EL (cell line): ENCODE data around the gene JAZF1.
"Not testable (repeated sequence)": the region's sequence is repeated elsewhere in the genome, so short reads cannot be mapped to it uniquely, and the experiment has no call there.

Experiments used
- DNase-seq: peaks from one replicate; pipeline ENCODE4 v3.0.0-alpha.2; 2016

The JAZF1 gene

DNA sequence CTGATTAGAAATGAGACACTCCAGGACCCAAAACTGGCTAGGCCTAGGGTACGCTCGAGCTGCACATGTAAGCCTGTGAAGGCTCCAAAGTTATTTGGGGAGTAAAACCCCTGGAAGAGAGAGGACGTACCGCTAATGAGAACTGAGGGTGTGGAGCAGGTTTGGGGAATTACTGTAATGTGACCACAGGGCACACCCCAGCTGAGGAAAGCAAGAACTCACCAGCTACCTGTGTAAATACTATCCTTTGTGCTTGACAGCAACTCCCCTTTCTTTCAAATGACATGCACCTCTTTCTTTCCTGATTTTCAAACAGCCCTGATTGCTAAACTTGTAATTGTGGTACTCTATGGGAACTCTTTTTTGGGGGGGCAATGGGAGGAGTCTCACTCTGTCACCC lies 147.2 kb downstream of the JAZF1 start:
- no peak for DNase-seq

DNA sequence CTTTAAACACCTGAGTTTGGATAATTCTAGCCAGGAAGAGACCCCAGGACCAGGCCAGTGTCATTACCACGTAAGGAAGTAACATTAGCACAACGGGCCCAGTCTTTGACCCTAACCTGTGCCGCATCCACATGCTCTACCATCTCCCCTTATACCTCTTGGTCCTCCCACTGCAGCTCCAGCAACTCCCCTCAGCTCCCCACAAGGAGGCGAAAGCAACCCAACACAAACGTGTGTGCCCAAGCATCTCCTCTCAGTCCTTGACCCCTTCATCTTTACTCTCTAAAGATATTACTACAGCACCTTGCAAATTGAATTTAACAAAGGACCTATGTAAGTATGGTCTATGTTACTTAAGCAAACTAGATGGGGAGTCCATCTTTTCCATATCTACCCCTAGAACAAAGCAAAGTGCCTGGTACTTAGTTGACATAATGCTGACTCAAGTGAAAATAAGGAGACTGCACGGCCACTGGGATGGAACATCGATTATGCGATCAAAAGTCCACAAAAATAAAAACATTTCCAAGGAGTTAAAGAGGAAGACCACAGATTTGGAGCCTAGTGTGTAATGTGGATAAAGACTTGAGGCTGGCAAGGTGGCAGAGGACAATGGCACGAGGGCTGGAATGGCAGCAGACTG lies 147.7 kb downstream of the JAZF1 start:
- no peak for DNase-seq

GRCh38 chr7:28029051-28029450 lies 151.5 kb downstream of the JAZF1 start:
- peak; percentile 79 for DNase-seq

- no peak for DNase-seq
Measured at GRCh38 chr7:28028471-28028870, 152.1 kb downstream of the JAZF1 start.

GRCh38 chr7:28026237-28026636 lies 154.4 kb downstream of the JAZF1 start:
- no peak for DNase-seq

- DNase-seq: no peak
Measured at GRCh38 chr7:28024786-28025334, 155.7 kb downstream of the JAZF1 start.

DNA sequence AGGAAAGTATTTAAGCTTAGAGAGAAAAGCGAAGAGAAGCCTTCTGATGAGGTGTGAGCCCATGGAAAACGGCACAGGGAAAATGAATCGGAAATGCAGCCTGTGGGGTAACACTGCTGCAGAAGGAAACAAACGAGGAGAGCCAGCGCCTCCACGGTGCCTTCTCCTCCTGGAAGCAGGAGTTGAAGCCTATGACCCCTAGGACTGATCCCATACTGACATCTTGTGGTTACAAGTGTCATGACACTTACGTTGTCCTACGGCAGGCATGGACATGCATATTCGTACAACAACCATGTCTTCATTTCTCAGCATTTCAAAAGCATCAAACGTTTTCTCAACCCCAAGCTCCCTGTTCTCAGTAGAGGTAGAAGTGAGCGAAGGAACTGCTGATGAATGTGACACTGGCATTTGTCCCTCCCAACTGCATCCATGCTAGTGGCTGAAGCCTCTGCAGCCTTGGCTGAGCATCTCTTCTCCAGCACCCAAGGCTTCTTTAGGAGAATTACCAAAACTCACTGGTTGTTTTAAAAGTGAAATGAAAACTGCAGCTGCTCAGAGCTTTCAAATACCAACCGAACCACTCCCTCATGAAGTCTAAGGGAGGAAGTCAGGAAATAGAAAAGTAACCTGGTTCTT lies 160.2 kb downstream of the JAZF1 start:
- DNase-seq: peak; percentile 81

DNA sequence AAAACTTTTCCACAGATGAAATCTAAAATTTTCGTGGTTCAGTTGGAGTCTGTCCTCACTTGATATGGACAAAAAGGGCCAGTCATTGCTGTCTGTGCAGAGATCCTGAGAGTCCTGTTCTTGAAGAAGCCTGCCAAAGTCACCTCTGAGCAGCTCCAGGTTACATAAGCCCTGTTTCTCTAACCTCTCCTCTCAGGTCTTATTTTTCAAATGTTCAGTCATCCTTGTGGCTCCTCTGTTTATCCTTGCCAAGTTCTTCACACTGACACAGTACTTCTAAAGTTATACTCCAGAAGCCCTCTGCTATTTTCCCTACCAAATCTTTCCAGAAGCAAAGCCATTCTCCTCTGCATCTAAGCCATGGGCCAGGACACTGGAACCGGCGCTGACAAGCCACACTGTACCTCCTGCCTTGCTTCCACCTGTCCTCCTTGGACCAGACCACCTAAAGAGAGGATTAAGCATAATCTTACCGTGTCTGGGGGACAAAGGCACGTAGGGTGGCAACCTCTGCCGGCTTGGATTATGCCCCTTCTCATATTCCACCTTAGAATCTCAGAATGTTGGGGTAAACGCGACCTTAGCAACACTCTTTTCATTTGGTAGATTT lies 161.6 kb downstream of the JAZF1 start:
- no peak for DNase-seq

GRCh38 chr7:28018446-28018845 lies 162.1 kb downstream of the JAZF1 start:
- peak; percentile 45 for DNase-seq

DNA sequence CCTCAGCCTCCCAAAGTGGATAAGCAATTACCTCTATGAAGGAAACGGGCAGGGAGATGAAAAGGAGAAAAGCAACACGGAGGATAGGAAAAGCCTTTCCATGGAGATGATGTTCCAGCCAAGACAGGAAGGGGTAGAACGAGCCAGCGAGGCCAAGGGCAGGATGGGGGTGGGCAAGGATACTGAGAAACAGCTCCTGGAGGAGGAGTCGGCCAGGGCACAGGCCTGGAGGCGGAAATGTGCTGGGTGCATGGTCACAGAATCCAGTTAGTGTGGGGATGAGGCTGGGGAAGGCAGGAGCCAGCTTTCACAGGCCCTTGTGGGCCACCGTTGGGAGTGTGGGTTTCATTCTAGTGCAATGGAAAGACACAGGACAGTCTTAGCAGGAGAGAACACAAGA lies 162.6 kb downstream of the JAZF1 start:
- DNase-seq: peak; percentile 33

DNA sequence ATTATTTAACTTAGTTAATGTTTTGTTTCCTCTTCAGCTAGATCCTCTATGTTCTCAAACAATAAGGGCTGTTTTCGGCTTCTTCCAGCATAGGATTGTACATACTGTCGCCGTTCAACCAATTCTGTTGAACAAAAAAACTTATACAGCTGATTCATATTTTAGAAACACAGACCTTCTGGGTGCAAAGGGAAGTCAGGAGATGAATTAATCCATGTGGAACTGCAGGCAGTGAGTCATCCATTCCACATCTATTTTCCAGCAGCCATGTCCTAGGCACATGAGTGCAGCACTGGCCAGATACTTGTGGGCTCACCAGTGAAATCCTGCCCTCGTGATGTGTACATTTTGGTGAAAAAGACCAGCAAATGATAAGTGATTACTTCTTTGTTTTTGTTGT lies 163.2 kb downstream of the JAZF1 start:
- DNase-seq: peak; percentile 68

DNA sequence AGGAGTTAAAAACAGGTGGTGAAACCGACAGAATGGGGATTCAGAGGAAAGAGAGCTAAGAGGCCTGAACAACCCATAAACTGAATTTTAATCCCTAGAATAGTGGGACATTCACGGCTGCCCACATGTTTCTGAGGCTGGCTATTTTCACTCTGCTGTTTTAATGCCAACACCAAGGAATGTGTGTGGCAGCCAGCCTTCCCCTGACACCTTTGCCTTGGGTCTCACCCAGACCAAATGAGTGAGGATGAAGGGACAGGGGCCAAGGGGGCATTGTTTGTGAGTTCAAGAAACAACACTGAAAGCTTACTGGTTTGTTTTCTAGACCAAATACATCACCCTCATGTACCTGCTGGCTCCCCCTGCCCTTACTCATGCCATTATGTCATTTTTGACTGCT lies 164.3 kb downstream of the JAZF1 start:
- DNase-seq: no peak

- no peak for DNase-seq
Measured at GRCh38 chr7:28015169-28015568, 165.4 kb downstream of the JAZF1 start.

DNA sequence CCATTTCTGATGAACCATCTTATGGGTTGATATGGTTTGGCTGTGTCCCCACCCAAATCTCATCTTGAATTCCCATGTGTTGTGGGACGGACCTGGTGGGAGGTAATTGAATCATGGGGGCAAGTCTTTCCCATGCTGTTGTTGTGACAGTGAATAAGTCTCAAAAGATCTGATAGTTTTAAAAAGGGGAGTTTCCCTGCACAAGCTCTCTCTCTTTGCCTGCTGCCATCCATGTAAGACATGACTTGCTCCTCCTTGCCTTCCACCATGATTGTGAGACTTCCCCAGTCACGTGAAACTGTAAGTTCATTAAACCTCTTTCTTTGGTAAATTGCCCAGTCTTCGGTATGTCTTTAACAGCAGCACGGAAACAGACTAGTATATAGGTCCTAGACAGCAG lies 166.3 kb downstream of the JAZF1 start:
- DNase-seq: not testable (repeated sequence)

GRCh38 chr7:28013441-28013840 lies 167.2 kb downstream of the JAZF1 start:
- no peak for DNase-seq

GRCh38 chr7:28013019-28013418 lies 167.6 kb downstream of the JAZF1 start:
- no peak for DNase-seq

GRCh38 chr7:28008911-28009310 lies 171.7 kb downstream of the JAZF1 start:
- DNase-seq: no peak

GRCh38 chr7:28008171-28008570 lies 172.4 kb downstream of the JAZF1 start:
- DNase-seq: no peak

DNA sequence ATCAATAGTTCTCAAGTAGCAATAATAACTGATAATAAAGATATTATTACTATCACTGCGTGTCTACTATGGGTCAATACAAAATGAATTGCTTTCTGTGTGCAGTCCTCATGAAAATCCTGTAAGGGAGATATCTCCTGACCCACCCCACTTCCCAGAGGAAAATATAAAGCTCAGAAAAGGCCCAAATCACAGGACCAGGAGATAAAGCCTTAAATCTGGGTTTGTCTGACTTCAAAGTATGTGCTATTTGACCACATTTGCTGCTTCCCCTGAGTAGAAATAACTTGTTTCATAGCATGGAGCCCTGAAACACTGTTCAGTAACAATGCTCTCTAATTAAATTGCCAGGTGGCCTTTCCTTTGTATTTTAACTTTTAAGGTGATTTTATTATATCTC lies 174.1 kb downstream of the JAZF1 start:
- DNase-seq: no peak

DNA sequence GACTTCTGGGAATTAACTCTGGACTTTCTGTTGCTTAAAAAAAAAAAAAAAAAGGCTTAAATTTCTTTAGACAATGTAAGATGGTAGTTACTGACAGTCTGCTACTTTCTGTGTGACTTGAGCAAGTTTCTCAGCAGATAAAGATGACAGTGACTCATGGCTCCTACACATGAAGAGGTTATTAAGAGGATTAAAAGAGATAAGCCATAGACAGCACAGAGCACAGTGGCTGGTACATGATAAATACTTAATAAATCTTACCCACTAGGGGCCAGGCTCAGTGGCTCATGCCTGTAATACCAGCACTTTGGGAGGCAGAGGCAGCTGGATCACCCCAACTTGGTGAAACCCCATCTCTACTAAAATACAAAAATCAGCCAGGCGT lies 174.8 kb downstream of the JAZF1 start:
- DNase-seq: no peak

DNA sequence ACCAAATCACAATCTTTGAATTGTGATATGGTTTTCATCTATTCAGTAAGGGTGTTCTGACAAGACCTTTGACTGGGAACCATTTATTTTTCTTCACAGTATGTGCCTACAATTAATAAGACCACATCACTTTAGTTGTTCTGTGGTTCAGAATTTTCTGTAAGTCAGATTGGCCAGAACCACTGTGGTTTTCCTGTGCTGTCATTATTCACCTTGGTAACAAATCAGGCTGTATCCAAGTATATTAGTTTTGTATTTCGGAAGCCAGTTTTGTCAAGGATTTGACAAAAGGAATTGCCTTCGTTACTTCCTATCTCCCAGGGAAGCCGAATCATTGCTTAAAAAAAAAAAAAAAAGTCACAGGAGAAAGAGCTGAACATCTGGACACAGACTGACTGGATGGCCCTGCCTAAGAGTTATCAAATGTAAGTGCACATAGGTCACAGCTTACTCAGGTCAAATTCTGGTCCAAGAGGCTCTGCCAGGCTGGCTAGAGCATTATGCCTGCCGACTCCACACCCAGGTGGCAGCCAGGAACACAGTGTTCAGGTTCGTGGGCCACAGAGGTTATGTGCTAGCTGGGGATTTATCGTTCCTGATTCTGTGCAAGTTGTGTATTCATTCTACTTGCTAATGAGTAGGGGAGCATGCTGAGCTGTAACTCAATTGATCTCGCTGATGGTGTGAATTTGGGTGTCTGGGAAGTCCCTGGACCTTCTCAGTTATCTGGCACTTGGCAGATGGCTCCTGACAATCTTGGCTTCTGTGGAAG lies 175.3 kb downstream of the JAZF1 start:
- DNase-seq: no peak

DNA sequence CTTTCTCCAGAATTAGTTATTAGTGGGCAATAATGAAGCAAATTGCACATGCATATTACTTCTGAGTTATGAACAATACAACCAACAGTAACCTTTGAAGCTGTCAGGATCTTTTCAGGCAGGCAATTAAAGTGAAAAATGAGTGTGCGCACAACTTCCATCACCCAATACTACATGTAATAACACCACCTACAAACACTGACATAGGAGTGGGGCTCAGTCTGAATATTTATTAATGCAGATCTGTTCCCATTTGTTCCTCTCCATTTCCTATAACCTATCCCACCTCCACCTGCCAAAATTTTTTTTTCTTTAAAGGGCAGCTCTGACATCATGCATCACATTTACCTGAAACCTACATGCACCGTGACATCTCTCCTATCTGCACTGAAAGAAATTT lies 177.2 kb downstream of the JAZF1 start:
- DNase-seq: no peak

- peak; percentile 15 for DNase-seq
Measured at GRCh38 chr7:28002638-28003037, 178.0 kb downstream of the JAZF1 start.

DNA sequence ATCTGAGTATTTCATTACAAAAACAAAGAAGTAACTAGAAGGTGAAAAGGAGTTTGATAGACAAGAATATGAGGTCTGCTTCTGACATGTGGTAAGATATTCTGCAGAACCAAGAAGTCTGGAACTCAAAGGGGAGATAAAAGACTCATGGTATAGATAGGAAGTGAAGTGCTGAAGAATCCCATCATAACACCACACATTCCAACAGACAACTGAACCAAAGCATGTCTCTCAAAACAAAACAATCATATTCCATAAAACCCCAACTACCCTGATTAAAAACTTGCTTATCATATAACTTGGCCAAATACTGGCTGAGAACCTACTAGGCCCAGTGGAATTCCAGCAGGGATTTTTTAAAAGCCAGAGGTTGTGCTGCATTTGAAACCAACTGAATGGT lies 178.7 kb downstream of the JAZF1 start:
- no peak for DNase-seq
